ENCODE data around the gene RELL1. TPM values are rescaled to one million over a fixed set of nuclear protein-coding genes. Genes with fewer than 3 reads are reported as not detected.

The RELL1 gene
- total and polyA plus RNA-seq, 12 donors, result 2.3 to 39.9 (median 26.7) TPM

DNA sequence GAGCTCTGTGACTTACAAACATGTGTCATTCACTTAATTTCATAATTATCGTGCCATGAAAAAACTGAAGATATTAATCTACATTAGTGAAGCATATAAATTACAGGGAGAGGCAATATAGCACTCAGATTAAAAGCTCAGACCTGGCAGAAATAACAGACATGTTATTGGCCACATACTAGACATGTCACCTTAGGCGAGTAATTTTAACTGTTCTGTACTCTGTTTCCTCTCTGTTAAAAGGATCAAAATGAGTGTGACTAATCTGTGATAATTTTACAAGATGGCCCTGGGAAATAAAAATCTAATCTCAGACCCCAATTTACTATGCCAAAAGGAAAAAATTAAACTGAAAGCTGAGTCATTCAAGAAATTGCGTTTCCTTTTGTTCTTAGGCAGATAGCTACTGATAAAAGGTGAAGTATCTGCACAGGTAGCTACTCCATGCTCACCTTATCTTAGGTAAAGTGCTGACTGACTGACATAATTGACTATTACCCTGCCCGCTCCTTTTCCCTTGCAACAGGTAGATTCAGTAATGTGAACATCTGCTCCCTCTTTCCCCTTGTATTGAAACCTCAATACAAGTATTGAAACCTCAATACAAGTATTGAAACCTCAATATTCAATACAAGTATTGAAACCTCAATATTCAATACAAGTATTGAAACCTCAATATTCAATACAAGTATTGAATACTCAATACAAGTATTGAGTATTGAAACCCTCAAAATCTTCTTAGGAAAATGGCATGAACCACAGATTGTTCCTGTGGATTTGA lies 33.2 kb downstream of the RELL1 start:
- DNase-seq (no peak), ATAC-seq (no peak)
- Histone ChIP-seq H3K27ac (no peak overlapping the region), H3K4me1 (peaks cover 2 to 31% (median 17%) of the 10 kb centered on the region in 9 donors), H3K36me3 (peaks cover 0 to 22% (median 0%) of the 10 kb centered on the region in 9 donors), H3K4me3 (no peak overlapping the region), H3K9me3 (peaks cover 0 to 33% (median 13%) of the 10 kb centered on the region in 11 donors), H3K27me3 (no peaks in the 10 kb centered on the region)
- intact Hi-C loops (cut with DNase I), result no loop called here
- TF ChIP-seq, protein P1, sequence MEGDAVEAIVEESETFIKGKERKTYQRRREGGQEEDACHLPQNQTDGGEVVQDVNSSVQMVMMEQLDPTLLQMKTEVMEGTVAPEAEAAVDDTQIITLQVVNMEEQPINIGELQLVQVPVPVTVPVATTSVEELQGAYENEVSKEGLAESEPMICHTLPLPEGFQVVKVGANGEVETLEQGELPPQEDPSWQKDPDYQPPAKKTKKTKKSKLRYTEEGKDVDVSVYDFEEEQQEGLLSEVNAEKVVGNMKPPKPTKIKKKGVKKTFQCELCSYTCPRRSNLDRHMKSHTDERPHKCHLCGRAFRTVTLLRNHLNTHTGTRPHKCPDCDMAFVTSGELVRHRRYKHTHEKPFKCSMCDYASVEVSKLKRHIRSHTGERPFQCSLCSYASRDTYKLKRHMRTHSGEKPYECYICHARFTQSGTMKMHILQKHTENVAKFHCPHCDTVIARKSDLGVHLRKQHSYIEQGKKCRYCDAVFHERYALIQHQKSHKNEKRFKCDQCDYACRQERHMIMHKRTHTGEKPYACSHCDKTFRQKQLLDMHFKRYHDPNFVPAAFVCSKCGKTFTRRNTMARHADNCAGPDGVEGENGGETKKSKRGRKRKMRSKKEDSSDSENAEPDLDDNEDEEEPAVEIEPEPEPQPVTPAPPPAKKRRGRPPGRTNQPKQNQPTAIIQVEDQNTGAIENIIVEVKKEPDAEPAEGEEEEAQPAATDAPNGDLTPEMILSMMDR (IDR thresholded peaks at IDR 0.05), result no peak
- 89 to 94% methylated on average over 4 of the region's 4 CpGs for WGBS, 2 donors

DNA sequence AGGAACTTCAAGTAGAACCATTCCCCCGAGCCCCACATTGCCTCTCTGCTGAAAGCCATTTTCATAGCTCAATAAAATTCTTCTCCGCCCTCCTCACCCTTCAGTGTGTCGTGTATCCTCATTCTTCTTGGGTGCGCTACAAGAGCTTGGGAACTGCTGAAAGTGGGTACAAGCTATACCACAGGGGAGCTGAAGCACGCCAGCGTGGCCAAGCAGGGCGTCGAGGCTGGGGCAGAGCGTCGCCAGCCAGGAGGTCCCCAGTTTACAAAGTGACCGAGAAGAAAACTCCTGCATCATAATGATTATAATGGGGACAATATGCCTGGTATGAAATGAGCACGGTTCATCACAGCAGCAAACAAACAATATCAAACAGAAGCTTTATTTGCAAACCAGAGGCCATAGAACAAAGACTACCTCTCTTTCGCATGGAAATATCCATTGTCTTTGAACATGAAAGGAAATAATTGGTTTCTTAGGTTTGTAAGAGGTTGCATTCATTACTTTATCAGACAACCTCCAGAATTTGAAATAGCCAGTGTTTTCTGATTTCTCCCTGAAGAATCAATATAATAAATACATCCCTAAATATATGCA lies 34.3 kb downstream of the RELL1 start:
- DNase-seq, result no peak
- Histone ChIP-seq H3K27me3 (no peaks in the 10 kb centered on the region), H3K4me1 (peaks cover 5 to 33% (median 19%) of the 10 kb centered on the region in 9 donors), H3K27ac (no peak overlapping the region), H3K4me3 (no peak overlapping the region), H3K36me3 (peaks cover 0 to 33% (median 3%) of the 10 kb centered on the region in 9 donors), H3K9me3 (peaks cover 0 to 29% (median 11%) of the 10 kb centered on the region in 11 donors)
- TF ChIP-seq, protein P1 (IDR thresholded peaks at IDR 0.05), result no peak
- no peak for ATAC-seq
- 95 to 97% methylated on average over 13 of the region's 13 CpGs for WGBS, 2 donors
- intact Hi-C loops (cut with DNase I), result no loop called here

DNA sequence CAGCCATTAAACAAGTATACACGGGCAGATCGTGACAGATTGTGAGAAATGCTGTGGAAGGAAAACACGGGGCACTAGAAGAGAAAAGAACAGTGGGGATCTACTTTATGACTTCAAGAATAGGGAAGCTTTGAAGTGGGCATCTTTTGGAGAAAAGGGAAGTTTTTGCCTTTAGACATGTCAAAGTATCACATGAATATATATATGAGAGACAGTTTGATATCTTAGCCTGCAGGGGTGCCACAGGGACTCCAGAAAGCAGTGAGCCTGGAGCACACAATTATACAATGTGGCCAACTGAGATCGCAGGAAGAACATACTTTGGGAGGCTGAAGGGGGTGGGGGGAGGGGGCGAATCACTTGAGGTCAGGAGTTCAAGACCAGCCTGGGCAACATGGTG lies 35.7 kb downstream of the RELL1 start:
- H3K4me3 ChIP-seq, result no peak overlapping the region
- H3K27ac ChIP-seq, result no peak overlapping the region
- TF ChIP-seq, protein P1 (IDR thresholded peaks at IDR 0.05), result no peak
- peaks cover 5 to 46% (median 26%) of the 10 kb centered on the region in 9 donors for H3K4me1 ChIP-seq
- peaks cover 0 to 41% (median 13%) of the 10 kb centered on the region in 9 donors for H3K36me3 ChIP-seq
- WGBS, 2 donors, result 94 to 96% methylated on average over 5 of the region's 5 CpGs
- H3K9me3 ChIP-seq, result peaks cover 0 to 15% (median 0%) of the 10 kb centered on the region in 11 donors
- ATAC-seq, result no peak
- no peak for DNase-seq
- H3K27me3 ChIP-seq, result no peaks in the 10 kb centered on the region
- intact Hi-C loops (cut with DNase I), result no loop called here

DNA sequence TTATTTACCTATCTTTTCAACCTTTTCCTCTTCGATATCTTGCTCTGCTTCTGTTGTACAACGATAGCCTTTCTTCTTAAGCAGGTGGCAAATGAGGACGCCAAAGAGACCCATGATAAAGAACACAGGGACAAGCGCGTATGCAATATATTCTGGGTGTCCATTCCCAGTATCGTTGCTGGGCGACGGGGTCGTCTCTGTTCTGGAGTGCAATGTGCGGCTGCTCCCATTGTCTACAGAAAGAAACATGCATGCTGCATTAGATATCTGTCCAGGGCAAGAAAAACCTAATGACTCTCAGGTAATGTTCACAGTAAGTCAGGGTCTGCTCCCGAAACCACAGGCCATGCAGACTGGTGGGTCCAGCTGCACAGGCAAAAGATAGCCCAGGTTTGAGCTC lies 36.9 kb downstream of the RELL1 start:
- DNase-seq (no peak), ATAC-seq (no peak)
- intact Hi-C loops (cut with DNase I), result no loop called here
- TF ChIP-seq, protein P1 (IDR thresholded peaks at IDR 0.05), result no peak
- Histone ChIP-seq H3K36me3 (peaks cover 0 to 51% (median 13%) of the 10 kb centered on the region in 9 donors), H3K4me3 (no peak overlapping the region), H3K9me3 (peaks cover 0 to 9% (median 0%) of the 10 kb centered on the region in 11 donors), H3K4me1 (peaks cover 5 to 46% (median 26%) of the 10 kb centered on the region in 9 donors), H3K27ac (peak overlapping the region in 4 of 10 donors; percentile 11 to 75 (median 68)), H3K27me3 (no peaks in the 10 kb centered on the region)
- 82 to 83% methylated on average over 11 of the region's 11 CpGs for WGBS, 2 donors
